ENCODE measurements around the gene DPF1.
"Not testable (repeated sequence)": the region's sequence is repeated elsewhere in the genome, so short reads cannot be mapped to it uniquely, and the experiment has no call there.

The DPF1 gene

DNA sequence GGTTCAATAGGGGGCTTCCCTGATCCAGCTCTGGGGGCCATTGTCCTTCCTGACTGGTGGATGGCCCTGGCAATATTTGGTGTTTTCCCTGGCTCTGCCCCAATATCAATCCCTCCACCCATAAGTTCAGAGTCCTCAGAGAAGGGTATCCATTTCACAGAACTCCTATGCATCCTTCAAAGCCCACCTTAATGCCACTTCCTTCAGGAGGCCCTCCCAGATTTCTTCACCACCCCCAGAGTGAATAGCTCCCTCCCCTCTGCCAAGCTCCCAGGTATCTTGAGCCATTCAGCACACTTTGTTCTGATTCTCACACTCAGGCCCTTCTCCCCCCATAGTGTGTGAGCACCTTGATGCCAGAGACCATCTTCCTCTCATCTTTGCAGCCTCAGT is 26.4 kb upstream of the DPF1 start:
- DNase-seq, result no peak

GRCh38 chr19:38248421-38248820 is 24.4 kb upstream of the DPF1 start:
- no peak for DNase-seq

DNA sequence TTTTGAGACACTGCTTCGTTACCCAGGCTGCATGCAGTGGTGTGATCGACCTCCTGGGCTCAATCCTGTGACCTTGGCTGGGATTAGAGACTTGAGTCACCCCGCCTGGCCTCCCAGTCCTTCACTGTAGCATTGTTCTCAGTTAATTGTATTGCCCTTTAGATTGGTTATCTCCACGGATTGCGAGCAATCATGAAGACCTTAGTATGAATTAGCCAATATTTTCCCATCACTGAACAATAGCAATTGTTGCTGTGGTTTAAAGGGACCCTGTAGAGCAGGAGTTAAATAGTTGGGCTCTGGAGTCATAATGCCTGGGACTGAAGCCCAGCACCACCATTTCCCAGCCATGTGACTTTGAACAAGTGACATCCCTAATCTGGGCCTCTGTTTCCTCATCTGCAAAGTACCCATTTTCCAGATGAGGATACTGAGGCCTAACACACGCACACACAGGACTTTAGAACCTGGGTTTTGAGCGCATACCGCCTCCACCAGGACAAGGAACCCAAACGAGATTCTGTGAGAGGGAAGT is 23.8 kb upstream of the DPF1 start:
- no peak for DNase-seq

DNA sequence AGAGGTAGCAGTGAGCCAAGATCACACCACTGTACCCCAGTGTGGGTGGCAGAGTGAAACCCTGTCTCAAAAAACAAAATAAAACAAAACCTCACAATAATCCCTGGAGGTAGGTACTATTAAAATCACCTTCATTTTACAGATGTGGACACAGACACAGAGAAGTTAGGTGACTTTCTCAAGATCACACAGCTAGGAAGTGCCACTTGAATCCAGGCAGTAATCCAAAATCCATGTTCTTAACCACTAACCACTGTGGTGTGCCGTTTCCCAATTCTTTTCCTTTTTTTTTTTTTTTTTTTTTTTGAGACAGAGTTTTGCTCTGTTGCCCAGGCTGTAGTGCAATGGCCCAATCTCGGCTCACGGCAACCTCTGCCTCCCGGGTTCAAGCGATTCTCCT is 23.1 kb upstream of the DPF1 start:
- DNase-seq, result no peak

- DNase-seq, result no peak
Observed at GRCh38 chr19:38245826-38246498, 21.9 kb upstream of the DPF1 start.

- no peak for DNase-seq
Observed at GRCh38 chr19:38243279-38243673, 19.3 kb upstream of the DPF1 start.

DNA sequence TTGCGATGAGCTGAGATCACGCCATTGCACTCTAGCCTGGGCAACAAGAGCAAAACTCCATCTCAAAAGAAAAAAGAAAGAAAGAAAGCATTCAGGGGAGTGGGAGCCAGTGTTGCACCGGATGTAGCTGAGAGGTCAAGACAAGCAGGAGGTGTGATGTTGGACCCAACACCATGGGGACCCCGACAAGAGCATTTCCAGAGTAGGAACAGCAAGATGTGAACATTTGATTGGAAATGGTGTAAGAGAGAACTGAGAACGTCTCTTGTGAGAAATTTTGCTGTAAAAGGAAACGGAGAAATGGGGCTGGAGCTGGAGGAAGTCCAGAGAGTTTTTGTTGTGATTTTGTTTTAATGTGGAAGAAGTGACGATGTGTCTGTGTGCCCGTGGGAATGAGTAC is 15.8 kb upstream of the DPF1 start:
- no peak for DNase-seq

- no peak for DNase-seq
Observed at GRCh38 chr19:38234615-38235014, 10.6 kb upstream of the DPF1 start.

- DNase-seq, result peak; percentile 23
Observed at GRCh38 chr19:38233740-38234251, 9.8 kb upstream of the DPF1 start.

DNA sequence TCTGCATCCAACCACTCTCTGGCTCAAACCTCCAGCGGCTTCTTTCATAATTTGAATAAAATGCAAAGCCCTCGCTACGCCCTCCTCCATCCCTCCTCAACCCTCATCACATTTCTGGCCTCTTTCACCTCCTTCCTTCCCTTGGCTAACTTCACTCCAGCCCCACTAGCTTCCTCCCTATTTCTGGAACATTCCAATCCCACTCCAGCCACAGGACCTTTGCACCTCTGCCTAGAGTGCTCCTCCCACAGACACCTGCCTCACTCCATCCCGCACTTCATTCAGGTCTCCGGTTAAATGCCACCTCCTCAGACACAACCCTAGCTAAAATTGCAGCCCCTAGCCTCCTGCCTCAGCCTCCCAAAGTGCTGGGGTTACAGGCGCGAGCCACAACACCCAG is 7.9 kb upstream of the DPF1 start:
- DNase-seq, result no peak

GRCh38 chr19:38230506-38231133 is 6.6 kb upstream of the DPF1 start:
- not testable (repeated sequence) for DNase-seq

- peak; percentile 94 for DNase-seq
Observed at GRCh38 chr19:38229585-38230073, 5.6 kb upstream of the DPF1 start.

GRCh38 chr19:38228491-38229439 is 4.7 kb upstream of the DPF1 start:
- peak; percentile 72 for DNase-seq

GRCh38 chr19:38228005-38228377 is 4.0 kb upstream of the DPF1 start:
- DNase-seq, result peak; percentile 66

DNA sequence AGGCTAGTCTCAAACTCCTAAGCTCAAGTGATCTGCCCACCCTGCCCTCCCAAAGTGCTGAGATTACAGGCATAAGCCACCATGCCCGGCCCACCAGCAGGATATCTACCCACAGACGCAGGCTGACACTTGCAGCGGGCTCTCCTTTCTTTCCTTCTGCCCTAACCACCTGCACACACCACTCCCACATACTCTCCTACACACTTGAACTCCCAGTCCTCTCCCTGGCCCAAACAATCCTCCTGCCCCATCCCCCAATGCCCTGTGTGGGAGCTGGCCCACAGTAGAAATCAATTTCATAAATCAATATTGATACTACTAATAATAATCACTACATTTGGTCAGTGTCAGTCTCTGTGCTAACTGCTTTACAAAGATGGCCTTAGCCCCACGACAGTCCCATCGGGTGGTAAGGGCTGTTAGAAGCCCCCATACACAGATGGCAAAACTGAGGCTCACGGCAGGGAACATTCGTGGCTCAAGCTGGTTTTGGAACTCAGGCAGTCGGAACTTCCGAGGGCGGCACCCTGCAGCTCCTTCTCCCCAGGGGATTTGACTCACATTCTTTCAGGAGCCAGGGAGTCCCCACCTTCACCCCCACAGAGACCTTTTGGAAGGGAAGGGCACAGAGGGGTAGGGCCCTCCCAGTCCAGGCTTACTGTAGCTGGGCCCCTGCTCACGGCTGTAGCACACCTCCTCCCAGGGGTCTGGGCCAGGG is 3.4 kb upstream of the DPF1 start:
- DNase-seq, result no peak

DNA sequence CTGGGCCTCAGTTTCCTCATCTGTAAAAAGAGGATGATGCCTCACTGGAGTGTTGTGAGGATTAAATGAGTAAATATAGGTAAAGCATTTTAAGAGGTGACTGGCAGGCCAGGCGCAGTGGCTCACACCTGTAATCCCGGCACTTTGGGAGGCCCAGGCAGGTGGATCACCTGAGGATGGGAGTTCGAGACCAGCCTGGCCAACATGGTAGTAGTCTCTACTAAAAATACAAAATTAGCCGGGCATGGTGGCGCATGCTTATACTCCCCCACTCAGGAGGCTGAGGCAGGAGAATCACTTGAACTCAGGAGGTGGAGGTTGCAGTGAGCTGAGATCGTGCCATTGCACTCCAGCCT is 819 bp upstream of the DPF1 start:
- DNase-seq, result not testable (repeated sequence)

DNA sequence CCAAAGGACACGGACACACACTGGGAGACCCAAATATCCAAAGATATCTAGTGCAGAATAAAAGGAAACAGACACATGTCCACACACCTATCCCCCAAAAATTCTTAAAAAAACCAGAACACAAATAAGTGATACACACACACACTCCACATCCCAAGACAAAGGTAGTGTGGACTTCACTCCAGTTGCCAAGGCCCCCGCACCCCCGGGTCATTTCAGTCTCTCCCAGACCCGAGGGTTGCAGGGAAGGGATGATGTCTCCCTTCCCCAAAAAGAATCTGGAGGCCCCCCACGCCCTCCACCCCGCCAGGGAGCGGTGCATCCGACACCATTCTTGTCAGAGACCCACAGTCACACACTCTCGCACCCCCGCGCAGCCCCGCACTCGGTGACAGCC is 407 bp downstream of the DPF1 start:
- no peak for DNase-seq

DNA sequence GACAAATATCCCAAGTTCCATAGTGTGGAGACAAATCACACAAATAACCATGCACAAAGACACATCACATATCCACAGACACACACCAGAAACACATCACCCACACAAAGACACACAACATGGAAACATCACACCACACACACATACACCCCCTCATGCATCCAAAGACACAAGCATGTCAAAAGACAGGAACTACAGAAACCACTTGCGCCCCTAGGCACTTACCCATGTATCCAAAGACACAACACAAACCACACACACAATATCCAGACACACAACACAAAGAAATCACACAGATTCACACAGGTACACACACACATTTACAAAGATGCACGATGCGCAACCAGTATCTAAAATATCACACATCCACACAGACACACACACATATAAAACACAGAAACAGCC is 901 bp downstream of the DPF1 start:
- no peak for DNase-seq

DNA sequence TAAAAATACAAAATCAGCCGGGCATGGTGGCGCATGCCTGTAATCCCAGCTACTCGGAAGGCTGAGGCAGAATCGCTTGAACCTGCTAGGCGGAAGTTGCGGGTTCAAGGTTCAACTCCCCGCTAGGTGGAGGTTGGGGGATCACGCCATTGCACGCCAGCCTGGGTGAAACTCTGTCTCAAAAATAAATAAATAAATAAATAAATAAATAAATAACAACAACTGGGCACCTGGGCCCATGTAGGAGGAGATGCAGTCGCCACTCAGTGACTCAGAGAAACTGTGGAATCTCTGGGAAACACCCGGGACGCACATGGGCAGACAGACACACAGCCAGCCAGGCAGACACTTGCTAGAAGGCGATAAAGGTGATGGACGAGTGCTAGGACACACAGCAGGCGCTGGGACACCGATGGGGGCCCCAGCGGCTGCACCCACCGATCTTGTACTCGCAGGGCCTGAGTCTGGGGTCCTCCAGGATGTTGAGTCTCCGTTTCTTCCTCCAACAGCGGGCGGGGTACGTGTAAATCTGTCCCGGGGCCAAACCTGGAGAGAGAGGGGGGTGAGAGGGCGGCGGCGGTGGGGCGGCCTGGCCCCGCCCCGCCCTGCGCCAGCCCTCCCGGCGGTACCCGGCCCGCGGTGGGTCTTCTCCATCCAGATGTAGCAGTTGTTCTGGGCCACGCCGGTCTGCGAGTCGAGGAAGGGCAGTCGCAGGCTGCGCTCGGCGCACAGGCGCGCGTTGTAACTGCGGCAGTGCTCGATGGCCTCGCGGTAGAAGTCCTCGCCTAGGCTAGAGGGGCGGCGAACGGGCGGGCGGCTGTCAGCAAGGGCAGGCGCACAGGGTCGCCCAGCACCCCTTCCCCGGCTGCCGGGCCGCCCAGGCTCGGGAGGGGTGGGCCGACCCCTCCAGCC is 1.8 kb downstream of the DPF1 start:
- no peak for DNase-seq

GRCh38 chr19:38221421-38221820 is 2.6 kb downstream of the DPF1 start:
- no peak for DNase-seq

DNA sequence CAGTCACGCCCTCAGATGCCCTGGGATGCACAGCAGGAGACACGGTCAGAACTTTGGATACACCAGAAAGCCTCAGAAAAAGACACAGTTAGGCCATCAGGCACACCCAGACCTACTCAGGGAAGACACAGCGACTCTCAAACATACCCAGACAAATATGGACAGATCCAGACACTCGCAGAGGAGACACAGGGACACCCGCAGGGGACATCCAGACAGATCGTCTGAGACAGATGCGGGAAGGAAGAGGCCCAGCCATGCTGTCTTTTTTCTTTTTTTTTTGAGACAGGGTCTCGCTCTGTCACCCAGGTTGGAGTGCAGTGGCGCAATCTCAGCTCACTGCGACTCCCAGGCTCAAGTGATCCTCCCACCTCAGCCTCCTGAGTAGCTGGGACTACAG is 4.8 kb downstream of the DPF1 start:
- no peak for DNase-seq

- no peak for DNase-seq
Observed at GRCh38 chr19:38218204-38218603, 5.8 kb downstream of the DPF1 start.

All from NCI-H2171 (cell line).